OCI-LY7 (cell line): Measurements from ENCODE around the gene ZNF532. TPM values are rescaled to one million over a fixed set of nuclear protein-coding genes. Genes with fewer than 3 reads are reported as not detected.

Experiments used
- BruUV-seq: library from RNA; stranded (reverse); fragments of 400-500 nt; replicated peaks from 2 replicates; lab custom pipeline; 2021; lab: Mats Ljungman, UMichigan
- CTCF ChIA-PET: fragments of 300-600 bp; sonication (Branson Sonifier 250); formaldehyde crosslinking; loops from one replicate; lab custom pipeline; 2022; ENCODE audit warnings: antibody characterized with exemption; ENCODE audit not compliant: unreplicated experiment; lab: Charles Lee
- POLR2A ChIA-PET: fragments of 300-600 bp; sonication (Branson Sonifier 250); formaldehyde crosslinking; loops from one replicate; lab custom pipeline; 2022; ENCODE audit warnings: antibody characterized with exemption; lab: Charles Lee
- DNase-seq: peaks from one replicate; pipeline ENCODE4 v3.0.0-alpha.2; 2015; ENCODE audit warnings: low spot score
- H2AFZ ChIP-seq: fragments of 200-600 bp; sonication (generic), shearing (Covaris generic); 2 replicates; pipeline ENCODE4 v1.6.1; 2014; ENCODE audit warnings: mild to moderate bottlenecking, antibody characterized with exemption, low read length, moderate library complexity
- H3K27ac ChIP-seq: fragments of 200-600 bp; sonication (generic); 2 replicates; pipeline ENCODE4 v1.5.1; 2014; ENCODE audit warnings: mixed run types, low read depth, mild to moderate bottlenecking, moderate library complexity, low read length, inconsistent platforms; ENCODE audit not compliant: poor library complexity, severe bottlenecking
- H3K36me3 ChIP-seq: fragments of 200-600 bp; sonication (generic); 2 replicates; pipeline ENCODE4 v1.6.1; 2014; ENCODE audit warnings: mild to moderate bottlenecking, antibody characterized with exemption, low read length, moderate library complexity, mixed read lengths; ENCODE audit not compliant: insufficient read depth
- H3K4me1 ChIP-seq: fragments of 200-600 bp; sonication (generic); 2 replicates; pipeline ENCODE4 v1.5.1; 2014; ENCODE audit warnings: mild to moderate bottlenecking, low read length; ENCODE audit not compliant: insufficient read depth, poor library complexity, severe bottlenecking
- H3K4me2 ChIP-seq: fragments of 200-600 bp; sonication (generic); 2 replicates; pipeline ENCODE4 v1.6.1; 2014; ENCODE audit warnings: mild to moderate bottlenecking, low read length
- H3K4me3 ChIP-seq: fragments of 200-600 bp; sonication (generic); 2 replicates; pipeline ENCODE4 v1.5.1; 2014; ENCODE audit warnings: mild to moderate bottlenecking, low read depth, low read length; ENCODE audit not compliant: poor library complexity, severe bottlenecking
- H3K79me2 ChIP-seq: fragments of 200-600 bp; sonication (generic); 2 replicates; pipeline ENCODE4 v1.6.1; 2016; ENCODE audit warnings: low read depth, mild to moderate bottlenecking, low read length, moderate library complexity, mixed read lengths; ENCODE audit not compliant: insufficient read depth
- H3K9me2 ChIP-seq: fragments of 200-600 bp; sonication (generic); 2 replicates; pipeline ENCODE4 v1.6.1; 2016; ENCODE audit warnings: mild to moderate bottlenecking, low read length, mixed read lengths; ENCODE audit not compliant: insufficient read depth
- H3K9me3 ChIP-seq: fragments of 200-600 bp; sonication (generic); 2 replicates; pipeline ENCODE4 v1.6.1; 2014; ENCODE audit warnings: mild to moderate bottlenecking, mixed run types, low read length, mixed read lengths
- H4K20me1 ChIP-seq: fragments of 200-600 bp; sonication (generic); 2 replicates; pipeline ENCODE4 v1.6.1; 2014; ENCODE audit warnings: mild to moderate bottlenecking, antibody characterized with exemption, low read length, moderate library complexity, mixed read lengths; ENCODE audit not compliant: insufficient read depth
- EZH2phosphoT487 ChIP-seq: fragments of 200-600 bp; sonication (generic); IDR thresholded peaks from 2 replicates; pipeline ENCODE4 v1.6.1; 2018; ENCODE audit warnings: low read depth, borderline replicate concordance, mild to moderate bottlenecking, mixed run types, antibody characterized with exemption, low read length, moderate library complexity, mixed read lengths
- intact Hi-C: fragments of 100-400 bp; cut with micrococcal nuclease; formaldehyde crosslinking; loops from one replicate; pipeline ENCODE4 v1.10.0; 2022; ENCODE audit not compliant: unreplicated experiment
- small RNA-seq: library from RNA; depleted of rRNA; stranded (forward); fragments of <200 nt; gene quantifications from one replicate; pipeline ENCODE3, GENCODE V24; 2014
- total RNA-seq, 2 experiments: library from RNA; depleted of rRNA in 1 of 2; stranded (reverse); fragments of >200 nt in 1 of 2; shearing (Covaris generic) in 1 of 2; gene quantifications; 2 replicates each; pipeline ENCODE4 v1.2.3, GENCODE V29; 2014 to 2022
- TF ChIP-seq, protein P1 (sequence below): fragments of 200-600 bp; sonication (generic); conservative IDR thresholded peaks from 2 replicates; pipeline ENCODE4 v1.5.1; 2014; ENCODE audit warnings: mild to moderate bottlenecking, antibody characterized with exemption, low read length, moderate library complexity, mixed read lengths

The ZNF532 gene
- total RNA-seq, 2 experiments from 2014 or later, result 10.4 to 18.7 TPM

DNA sequence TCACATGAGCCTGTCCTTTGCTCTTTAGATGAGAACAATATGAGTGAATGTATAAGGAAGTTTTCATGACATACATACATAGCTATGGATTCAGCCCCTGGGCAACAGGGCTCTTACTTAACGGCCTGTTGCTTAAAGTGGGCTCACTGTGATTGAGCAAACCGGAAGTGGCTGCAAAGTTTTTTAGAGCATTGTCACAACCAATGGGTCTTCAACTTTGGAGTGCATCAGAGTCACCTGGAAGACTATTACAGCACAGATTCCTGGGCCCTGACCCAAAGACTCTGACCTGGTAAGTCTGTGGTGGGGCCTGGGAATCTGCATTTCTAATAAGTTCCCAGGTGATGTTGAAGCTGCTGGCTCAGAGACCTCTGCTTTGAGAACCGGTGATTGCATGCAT, 168.7 kb downstream of the ZNF532 start:
- Histone ChIP-seq H3K79me2 (no peaks in the 10 kb centered on the region), H3K4me1 (no peaks in the 10 kb centered on the region), H3K4me3 (no peak overlapping the region), H3K36me3 (no peaks in the 10 kb centered on the region), H2AFZ (no peak overlapping the region), H3K27ac (no peak overlapping the region), H3K9me2 (no peaks in the 10 kb centered on the region), H3K9me3 (no peaks in the 10 kb centered on the region), H3K4me2 (no peak overlapping the region), H4K20me1 (no peaks in the 10 kb centered on the region)
- BruUV-seq, result no TSS peak
- intact Hi-C loops, result no loop called here
- ChIA-PET POLR2A (interaction anchor here (0.8 kb wide), 1 partner anchor 9 kb away, joined by 3 read pairs; no protein-coding TSS in a partner anchor), CTCF (no interaction called here)
- TF ChIP-seq, protein P1, sequence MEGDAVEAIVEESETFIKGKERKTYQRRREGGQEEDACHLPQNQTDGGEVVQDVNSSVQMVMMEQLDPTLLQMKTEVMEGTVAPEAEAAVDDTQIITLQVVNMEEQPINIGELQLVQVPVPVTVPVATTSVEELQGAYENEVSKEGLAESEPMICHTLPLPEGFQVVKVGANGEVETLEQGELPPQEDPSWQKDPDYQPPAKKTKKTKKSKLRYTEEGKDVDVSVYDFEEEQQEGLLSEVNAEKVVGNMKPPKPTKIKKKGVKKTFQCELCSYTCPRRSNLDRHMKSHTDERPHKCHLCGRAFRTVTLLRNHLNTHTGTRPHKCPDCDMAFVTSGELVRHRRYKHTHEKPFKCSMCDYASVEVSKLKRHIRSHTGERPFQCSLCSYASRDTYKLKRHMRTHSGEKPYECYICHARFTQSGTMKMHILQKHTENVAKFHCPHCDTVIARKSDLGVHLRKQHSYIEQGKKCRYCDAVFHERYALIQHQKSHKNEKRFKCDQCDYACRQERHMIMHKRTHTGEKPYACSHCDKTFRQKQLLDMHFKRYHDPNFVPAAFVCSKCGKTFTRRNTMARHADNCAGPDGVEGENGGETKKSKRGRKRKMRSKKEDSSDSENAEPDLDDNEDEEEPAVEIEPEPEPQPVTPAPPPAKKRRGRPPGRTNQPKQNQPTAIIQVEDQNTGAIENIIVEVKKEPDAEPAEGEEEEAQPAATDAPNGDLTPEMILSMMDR, result no peak
- no peak for TF ChIP-seq EZH2phosphoT487
- no peak for DNase-seq

DNA sequence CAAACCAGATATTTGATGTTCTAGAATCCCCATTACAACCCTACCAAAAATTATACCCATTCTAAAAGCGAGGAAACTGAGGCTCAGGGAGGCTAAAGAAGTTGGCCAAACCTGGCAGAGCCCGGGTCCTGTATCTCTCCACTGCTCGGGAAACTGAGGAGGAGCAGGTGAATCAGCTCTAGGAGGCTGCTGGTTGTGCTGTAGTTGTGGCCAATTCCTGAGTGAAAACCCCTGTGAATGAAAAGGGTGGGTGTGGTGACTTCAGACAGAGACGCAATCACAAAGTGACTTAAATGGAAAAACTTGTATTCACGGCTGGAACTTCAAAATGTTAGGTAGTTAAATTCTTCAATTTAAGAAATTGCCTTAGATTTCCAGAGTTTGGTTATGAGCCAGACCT, 169.3 kb downstream of the ZNF532 start:
- Histone ChIP-seq H3K9me3 (no peaks in the 10 kb centered on the region), H3K27ac (no peak overlapping the region), H3K9me2 (no peaks in the 10 kb centered on the region), H3K4me1 (no peaks in the 10 kb centered on the region), H3K79me2 (no peaks in the 10 kb centered on the region), H2AFZ (no peak overlapping the region), H4K20me1 (no peaks in the 10 kb centered on the region), H3K4me3 (no peak overlapping the region), H3K36me3 (no peaks in the 10 kb centered on the region), H3K4me2 (no peak overlapping the region)
- ChIA-PET CTCF (no interaction called here), POLR2A (no interaction called here)
- no TSS peak for BruUV-seq
- no peak for TF ChIP-seq EZH2phosphoT487
- TF ChIP-seq, protein P1, result no peak
- intact Hi-C loops, result no loop called here
- no peak for DNase-seq

DNA sequence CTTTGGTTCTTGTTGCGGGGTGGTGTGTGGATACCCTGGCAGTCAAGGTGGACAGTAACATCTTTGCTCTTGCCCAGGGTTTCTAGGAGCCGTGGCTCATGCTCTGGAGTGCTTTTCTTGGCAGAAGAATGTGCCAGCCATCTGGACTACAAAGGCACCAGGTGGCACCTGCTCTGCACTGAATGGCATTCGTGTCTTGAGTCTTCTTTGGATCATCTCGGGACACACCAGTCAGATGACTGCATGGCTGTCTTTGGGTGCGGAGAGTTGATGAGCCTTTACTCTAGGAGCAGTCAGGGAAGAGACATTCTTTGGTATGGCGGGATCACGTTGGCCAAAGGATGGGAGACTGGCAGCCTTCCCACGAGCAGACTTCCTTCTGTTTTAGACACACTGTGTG, 170.9 kb downstream of the ZNF532 start:
- Histone ChIP-seq H3K4me3 (no peak overlapping the region), H3K4me1 (no peaks in the 10 kb centered on the region), H3K36me3 (no peaks in the 10 kb centered on the region), H3K27ac (no peak overlapping the region), H3K9me2 (no peaks in the 10 kb centered on the region), H3K79me2 (no peaks in the 10 kb centered on the region), H2AFZ (no peak overlapping the region), H4K20me1 (no peaks in the 10 kb centered on the region), H3K9me3 (no peaks in the 10 kb centered on the region), H3K4me2 (no peak overlapping the region)
- intact Hi-C loops, result no loop called here
- no peak for DNase-seq
- BruUV-seq, result no TSS peak
- ChIA-PET POLR2A (no interaction called here), CTCF (no interaction called here)
- no peak for TF ChIP-seq EZH2phosphoT487
- TF ChIP-seq, protein P1, result no peak

Small RNAs within 50 kb of the gene (small RNA-seq; reads per million reads assigned to genes)
- gene RF00096 (0.42 reads per million), gene RNU2-69P (5.4 reads per million, percentile 92 among the genes with 10 or more reads in this experiment)

Other genes with a start within 250 kb of the ZNF532 start
- gene ALPK2, start 235.8 kb upstream of the ZNF532 start, total RNA-seq (2014; rRNA removed; shearing (Covaris generic)), result not detected in 2 replicates
- gene ALPK2, start 235.8 kb upstream of the ZNF532 start, total RNA-seq (2022), result not detected in 2 replicates
- 14.4 and 15.5 TPM in 2 replicates for gene MALT1, start 193.4 kb upstream of the ZNF532 start, total RNA-seq (2014; rRNA removed; shearing (Covaris generic))
- gene MALT1, start 193.4 kb upstream of the ZNF532 start, total RNA-seq (2022), result 18.5 and 20.4 TPM in 2 replicates